GM11168 (cell line): ENCODE data around the gene DERL2.

Source experiments
- in situ Hi-C: fragments of 300-500 bp; cut with MboI; formaldehyde crosslinking; loops from one replicate; pipeline ENCODE4 v1.12.0; 2022; ENCODE audit warnings: low sequenced_read_pairs; ENCODE audit not compliant: unreplicated experiment

Gene DERL2

DNA sequence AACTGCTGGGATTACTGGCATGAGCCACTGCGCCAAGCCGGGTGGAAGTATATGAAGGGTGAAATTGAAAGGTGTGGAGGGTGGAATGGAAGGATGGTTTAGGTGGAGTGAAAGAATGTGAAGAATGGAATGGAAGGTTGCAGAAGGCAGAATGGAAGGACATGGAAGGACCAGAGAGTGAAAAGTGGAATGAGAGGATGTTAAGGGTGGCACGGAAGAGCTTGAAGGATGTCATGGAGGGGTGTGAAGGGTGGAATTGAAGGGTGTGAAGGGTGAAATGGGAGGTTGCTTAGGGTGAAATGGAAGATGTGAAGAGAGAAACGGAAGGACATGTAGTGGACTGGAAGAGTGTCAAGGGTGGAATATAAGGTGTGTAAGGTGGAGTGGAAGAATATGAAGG is 16.6 kb upstream of the DERL2 start:
- in situ Hi-C loops: no loop called here

DNA sequence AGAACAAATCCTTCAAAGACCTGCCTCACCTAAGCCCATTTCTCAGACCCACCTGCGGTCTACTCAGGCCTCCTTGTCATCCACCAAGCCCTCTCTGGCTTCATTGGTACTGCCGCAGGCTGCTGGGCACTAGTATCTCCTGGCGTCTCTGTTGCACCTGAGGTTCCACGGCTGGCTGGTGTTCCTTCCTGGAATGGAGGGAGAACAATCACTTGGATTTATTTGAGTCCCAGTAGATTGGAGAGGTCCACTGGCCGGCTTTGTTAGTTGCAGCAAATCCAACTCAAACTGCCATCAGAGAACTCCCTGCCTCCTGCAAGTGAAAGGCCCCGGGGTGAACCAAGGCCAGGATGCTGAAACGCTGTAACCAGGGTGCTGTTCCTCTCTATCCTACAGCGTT is 15.7 kb upstream of the DERL2 start:
- in situ Hi-C loops: no loop called here

DNA sequence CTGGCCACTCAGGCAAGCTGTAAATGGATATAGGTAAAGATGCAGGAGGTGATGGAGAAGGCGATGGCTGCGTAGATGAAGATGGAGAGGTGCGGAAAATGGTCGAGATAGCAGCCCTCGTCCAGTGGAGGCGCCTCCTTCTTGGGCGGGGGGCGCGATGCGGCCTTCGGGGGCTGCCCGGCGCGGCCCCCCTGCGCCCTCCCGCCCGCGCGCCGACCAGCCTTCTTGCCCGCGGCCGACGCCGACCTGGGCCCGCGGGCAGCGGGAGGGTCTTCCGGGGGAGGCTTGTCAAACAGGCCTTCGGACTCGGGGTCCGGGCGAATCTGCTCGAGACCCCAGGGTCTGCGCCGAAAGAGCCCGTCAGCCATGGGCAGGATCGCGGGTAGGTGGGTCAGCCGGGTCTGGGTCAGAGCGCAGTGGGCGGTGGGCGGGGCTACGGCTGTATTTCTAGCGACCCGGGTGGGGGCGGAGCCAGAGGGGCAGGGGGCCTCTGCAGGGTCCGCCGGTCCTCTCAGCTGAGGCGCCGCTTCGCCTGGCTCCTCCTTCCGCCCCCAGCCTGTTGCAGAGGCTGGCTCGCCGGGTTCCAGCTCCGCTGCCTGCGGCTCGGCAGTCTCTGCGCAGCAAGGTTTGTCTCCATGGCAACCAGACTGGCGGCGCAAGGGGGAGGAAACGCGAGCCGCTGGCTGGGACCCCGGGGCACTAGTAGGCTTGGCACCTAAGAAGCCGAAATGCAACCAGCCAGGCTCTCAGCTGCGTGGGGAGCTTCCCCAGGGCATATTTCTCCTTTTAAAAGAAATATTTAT is 14.8 kb upstream of the DERL2 start:
- in situ Hi-C loops: no loop called here

DNA sequence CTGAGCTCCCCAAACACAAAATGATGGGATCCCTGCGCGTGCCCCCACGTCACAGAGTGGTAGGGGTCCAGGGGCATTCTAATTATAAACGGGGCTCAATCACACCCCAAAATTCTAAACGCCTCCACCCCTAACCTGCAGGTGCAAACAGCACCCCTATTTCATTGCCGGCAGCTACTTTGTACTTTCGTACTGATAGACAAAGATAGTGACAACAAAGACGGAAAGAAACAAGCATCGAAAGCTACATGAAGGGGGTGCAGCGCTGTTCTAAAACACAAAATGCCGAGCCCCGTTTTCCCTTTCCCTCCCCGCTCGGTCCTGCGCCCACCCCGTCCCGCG is 14.2 kb upstream of the DERL2 start:
- in situ Hi-C loops: no loop called here

DNA sequence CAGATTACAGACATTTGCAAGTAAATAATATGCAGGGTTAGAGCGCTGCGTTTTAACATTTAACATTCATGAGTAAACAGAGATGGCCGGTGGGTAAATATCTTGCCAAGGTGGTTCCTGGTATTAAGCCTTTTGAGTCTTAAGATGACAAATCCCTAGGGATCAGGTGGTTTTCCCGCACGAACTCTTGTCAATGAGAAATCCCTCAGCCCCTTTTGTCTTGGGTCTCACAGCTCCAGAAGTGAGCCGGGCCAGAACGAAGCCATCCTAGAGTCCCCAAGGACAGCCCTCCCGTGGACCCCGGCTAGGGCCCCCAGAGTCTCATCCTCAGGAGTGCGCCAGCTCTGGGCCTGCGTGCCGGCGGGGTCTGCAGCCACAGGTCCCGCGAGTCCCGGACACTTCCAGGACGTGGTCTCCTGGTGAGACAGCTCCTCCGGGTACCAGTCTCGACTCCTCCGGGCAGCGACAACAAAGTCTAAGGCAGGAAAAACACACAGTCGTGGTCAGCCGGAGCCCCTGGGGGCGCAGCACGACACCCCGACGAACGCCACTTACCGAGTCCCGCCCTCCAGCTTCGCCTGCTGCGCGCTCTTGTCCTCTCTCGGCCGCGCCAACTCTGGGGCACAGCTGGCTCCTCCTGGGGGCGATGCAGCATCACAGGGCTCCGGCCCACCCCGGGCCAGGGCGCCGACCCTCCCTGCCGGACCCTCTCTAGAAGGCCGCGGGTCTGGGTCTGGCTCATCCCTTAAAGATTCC is 13.7 kb upstream of the DERL2 start:
- in situ Hi-C loops: no loop called here

DNA sequence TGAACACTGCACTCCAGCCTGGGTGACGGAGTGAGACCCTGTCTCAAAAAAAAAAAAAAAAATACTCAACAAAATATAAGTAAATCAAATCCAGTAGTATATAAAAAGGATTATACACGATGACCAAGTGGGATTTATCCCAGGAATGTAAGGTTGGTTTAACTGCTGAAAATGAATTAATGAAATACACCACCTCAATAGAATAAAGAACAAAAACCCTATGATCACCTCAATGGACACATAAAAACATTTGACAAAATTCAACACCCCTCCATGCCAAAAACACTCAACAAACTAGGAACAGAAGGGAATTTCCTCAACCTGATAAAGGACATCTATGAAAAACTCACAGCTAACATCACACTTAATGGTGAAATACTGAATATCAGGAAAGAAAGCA is 7.0 kb upstream of the DERL2 start:
- in situ Hi-C loops: no loop called here

DNA sequence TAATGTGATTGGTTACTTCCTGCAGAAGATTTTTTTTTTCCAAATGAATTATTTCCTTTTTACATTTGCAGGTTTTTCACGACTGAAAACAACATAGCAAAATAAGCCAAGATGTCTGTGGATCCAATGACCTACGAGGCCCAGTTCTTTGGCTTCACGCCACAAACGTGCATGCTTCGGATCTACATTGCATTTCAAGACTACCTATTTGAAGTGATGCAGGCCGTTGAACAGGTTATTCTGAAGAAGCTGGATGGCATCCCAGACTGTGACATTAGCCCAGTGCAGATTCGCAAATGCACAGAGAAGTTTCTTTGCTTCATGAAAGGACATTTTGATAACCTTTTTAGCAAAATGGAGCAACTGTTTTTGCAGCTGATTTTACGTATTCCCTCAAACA is 2.8 kb upstream of the DERL2 start:
- in situ Hi-C loops: no loop called here

DNA sequence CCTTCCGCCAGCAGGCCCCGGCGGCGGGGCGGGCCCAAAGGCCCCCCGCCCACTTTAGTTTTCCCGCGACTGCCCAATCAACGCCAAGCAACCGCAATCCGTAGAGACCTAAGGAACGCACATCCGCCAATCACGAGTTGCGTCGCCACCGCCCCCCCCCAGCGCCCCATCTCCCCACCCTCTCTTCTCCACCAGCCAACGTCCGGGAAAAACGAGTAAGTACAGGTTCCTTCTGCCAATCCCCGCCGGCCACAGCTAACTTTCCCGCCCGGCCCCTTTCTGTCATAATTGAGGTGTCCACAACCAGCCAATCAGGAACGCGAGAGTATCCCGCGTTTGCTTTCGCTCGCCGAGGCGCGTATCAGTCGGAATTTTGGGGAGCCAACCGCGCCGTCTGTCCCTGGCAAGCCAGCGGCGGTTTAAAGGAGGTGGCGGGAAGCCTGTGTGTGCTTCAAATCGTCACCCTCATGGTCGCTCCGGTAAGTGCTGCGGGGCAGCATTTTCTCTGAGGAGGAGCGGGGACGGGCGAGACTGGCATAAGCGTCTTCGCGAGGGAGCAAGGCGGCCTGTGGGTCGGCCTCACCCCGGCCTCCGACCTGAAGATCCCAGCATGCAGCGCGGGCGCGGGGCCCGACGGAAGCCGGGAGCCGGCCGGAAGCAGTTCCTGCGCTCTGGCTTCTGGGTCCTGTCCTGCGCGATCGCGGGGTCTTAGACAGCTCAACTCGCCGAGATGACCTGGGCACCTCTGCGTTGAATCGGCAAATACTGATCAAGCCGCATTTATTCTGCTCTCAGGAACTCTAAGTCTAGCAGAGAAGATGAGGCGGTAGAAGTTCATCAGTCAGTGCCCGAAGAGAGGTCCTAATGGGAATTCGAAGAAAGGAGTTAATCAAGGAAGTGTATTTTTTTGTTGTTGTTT is 487 bp upstream of the DERL2 start, which contains the start of gene MIS12:
Gene MIS12 (plus strand): TSS at position 361 of the 919 bp plus-strand sequence. CDS start 2,297 bp downstream, outside the sequence.
- in situ Hi-C loops: no loop called here

DNA sequence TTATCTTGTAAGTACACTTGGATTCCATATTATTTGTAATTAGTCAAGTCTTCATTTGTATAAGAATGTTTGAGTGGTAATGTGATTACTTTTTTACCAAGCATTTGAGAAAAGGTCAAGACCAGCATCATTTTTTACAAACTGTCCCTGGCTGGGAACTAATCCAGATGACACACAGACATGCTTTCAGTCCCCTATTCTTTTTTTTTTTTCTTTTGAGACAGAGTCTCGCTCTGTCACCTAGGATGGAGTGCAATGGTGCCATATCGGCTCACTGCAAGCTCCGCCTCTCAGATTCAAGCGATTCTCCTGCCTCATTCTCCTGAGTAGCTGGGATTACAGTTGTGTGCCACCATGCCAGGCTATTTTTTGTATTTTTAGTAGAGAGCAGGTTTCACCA is 4.5 kb downstream of the DERL2 start:
- in situ Hi-C loops: no loop called here

DNA sequence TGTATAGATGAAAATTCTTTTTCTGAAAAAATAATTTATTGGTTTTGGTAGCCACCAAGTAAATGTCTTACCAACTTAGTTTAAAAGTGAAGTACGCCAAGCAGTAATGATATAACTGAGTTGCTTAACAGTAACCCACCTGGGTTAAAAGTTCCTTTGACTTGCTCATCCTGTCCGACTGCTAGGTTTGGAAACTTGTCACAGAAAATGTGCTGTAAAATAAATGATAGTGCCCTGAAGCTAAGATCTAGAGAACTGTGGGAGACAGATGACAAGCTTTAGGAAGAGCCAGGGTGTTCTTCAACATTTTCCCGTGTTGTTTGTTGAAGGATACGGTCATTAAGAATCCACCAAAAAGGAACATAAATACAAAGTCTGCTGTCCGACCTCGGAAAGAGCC is 5.0 kb downstream of the DERL2 start:
- in situ Hi-C loops: no loop called here

DNA sequence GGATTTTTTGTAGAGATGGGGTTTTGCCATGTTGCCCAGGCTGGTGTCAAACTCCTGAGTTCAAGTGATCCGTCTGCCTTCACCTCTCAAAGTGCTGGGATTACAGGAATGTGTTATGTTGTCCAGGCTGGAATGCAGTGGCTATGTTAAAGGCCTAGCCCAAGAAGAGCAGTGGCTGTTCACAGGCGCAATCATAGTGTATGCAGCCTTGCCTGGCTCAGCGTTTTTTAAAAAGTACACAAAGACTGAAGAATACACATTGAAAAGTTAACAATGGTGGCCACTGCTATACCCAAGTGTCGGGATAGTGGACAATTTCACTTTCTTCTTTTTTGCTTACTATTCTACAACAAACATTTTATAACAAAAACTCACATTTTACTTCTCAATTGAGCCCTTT is 7.0 kb downstream of the DERL2 start:
- in situ Hi-C loops: no loop called here

DNA sequence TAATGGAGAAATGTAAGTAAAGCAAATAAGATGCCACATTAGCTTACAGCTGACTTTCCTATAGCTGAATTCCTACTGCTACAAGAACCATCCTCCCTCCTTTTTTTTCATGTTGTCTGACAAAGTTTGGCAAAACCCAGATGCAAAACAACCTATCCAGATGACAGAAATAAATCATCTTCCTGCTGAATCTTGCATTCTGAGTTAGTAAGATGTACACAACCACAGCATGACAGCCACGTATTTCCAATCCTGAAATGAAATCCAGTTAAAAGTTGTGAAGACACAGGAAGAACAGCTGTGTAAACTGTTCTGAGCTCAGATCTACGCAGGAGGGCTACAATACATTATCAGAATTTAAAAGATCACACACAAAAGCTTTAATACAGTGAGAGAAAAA is 12.1 kb downstream of the DERL2 start:
- in situ Hi-C loops: no loop called here

DNA sequence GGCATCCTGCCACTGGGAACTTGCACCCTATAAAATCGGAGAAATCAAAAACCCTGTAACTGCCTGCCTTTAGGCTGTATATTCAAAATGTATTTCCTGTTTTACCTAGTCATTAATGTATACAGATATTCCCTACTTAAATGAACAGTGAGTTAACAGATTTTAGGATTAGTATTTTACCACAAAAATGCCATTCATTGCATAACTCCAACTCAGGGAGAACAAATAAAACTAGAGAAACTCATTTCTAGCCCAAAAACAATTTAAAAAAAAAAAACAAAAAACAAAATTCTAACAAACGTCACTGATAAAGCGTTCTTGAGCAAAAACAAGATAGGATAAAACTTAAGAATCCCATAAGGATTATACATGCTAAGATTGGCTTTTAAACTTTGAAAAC is 13.5 kb downstream of the DERL2 start:
- in situ Hi-C loops: no loop called here

DNA sequence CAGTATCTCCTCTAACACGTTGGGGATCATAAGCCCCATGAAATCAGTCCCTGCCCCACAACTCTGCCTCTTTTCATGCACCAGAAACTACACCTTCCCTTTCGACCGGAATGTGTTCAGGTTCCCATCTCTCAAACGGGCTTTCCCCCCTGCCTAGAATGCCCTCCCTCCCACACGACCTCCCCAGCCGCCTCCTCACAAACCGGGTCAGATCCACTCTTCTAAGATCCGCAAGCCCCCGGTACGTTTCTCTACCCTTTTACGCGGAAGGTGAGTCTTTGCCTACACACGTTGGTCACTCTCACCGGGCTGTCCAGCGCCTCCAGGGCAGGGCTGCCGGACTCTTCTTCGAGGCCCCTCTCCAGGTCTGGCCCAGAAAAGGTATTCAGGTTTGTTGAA is 17.9 kb downstream of the DERL2 start:
- in situ Hi-C loops: no loop called here

DNA sequence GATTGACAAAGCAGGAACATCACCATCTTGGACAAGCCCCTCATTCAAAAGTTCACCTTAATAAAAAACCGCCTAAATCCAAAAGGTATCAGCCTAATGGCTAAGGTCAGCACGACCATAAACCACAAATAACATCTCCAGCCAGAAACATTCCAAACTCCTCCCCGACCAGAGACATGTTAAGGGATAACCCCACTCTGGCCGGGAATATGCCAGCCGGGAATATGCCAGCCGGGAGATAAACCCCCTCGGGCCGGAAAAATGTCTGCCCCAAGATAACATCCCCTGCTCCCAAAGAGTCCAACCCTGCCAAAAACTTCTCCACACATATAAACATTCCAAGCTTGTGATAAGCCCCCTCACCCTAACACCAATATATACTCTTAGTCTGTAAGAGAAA is 18.6 kb downstream of the DERL2 start:
- in situ Hi-C loops: no loop called here

DNA sequence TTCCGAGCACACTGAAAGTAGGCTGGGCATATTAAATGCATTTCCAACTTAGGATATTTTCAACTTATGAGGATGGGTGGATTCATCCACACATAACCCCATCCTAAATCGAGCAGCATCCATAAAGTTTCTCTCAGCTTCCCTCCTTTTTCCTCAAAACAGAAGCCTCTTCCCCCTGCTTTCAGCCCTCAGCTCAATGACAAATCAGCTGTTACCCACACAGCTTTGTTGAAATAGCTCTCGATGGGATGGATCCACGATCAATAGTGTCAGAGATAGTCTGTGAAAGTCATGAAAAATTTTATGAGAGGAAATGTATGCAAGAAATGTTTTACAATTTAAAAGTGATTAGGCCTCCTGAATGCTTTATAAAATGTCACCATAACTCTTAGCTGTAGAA is 19.7 kb downstream of the DERL2 start:
- in situ Hi-C loops: no loop called here

DNA sequence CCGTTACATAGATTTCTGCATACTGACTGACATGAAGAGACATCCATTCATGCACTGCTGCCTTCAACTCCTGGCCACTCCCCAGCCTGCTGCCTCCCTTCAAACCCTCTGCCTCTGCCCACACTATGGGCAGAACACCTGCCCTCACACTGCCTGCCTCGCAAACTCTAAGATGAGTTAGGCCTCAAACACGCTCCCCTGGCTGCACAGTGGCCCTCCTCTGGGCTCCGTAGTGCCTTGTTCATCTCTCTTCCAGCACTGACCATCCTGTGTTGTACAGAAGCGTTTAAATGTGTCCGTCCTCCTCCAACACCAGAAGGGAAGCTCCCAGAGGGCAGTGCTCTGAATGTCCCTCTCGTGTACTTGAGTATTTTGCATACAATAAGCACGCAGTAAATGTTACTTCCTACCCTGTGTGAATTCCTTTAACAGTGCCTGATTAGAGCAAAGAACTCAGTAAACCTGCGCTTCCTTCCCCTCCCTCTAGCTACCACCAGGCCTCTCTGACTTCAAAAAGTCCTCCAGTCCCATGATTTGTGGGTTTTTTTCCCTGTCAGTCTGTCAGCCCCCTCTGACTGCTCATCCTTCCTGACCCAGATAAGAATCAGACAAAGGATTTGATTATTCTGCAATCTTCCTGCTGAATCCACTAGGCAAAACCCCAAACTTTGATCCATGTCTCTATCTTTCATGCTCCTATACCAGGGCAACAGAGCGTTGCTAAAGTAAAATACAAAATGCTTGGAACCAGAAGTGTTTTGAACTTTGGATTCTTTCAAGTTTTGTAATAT is 21.1 kb downstream of the DERL2 start:
- in situ Hi-C loops: no loop called here

DNA sequence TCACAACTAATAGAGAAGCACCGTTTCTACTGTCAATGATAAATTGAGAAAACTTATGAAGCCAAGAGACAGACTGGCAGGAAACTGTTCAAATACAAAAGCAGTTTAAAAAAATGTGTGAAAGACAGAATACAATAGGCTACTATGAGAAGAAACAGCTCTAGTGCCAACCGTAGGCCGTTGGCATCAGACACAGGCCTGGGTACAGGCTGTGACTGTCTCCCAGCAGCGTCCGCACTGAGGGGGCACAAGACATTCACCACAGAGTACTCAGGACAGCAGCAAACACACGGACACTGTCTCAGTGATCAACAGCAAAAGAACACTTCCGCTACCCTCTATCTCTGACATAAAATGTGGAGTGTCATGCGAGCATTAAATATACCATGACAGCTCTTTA is 39.2 kb downstream of the DERL2 start:
- in situ Hi-C loops: no loop called here

DNA sequence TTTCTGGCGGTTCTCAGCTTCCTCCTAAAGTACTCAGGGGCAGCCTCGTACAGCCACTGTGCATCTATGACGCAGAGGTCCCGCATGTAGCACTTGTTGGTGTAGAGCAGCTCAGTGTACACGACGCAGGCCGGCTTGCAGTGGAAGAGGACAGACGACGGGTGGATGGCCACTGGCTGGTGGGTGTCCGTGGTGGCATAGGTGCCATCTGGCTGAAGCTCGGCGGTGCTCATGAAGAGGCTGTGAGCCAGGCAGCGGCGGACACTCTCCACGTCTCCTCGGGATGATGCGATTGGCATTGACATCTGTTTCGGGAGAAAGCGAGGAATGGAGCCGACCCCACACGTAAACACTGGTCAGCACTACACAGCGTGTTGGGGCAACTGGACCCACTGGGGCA is 41.8 kb downstream of the DERL2 start:
- in situ Hi-C loops: no loop called here

DNA sequence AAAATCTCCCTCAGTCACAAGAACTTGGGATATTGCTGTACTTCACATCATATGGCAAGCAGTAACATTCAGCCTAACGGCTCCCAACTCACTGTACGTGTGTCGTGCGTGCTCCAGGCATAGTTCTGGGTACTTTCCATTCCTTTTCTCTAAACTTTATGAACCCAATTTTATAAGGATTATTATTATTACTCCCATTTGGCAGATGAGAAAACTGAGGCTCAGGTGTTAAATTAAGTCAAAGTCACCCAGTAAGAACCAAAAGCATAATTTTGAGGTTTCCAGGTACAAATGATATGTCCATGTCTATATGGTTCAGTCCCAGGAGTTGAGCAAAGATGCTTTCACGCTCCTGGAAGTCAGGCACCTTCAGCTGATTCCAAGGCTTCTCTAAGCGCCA is 42.2 kb downstream of the DERL2 start:
- in situ Hi-C loops: no loop called here
